ENCODE data around the gene GLOD4. TPM values are rescaled to one million over a fixed set of nuclear protein-coding genes. Genes with fewer than 3 reads are reported as not detected.
"Not testable (repeated sequence)": the region's sequence is repeated elsewhere in the genome, so short reads cannot be mapped to it uniquely, and the experiment has no call there.

Gene GLOD4
- total and polyA plus RNA-seq, 2 of the 4 experiments (the other 2 are of a cell fraction) = 26.3 to 36.7 TPM

GRCh38 chr17:790874-791247 is 8.8 kb upstream of the GLOD4 start:
- ATAC-seq (ENCODE audit: low read depth); H2BK20ac ChIP-seq (ENCODE audit: low read depth, low read length); H3K9me3 ChIP-seq (ENCODE audit: control insufficient read depth, insufficient read depth, low read length); in situ Hi-C loops (cut with MboI; ENCODE audit: low sequenced_read_pairs); H4K91ac ChIP-seq (ENCODE audit: insufficient read depth, low read depth, low read length); H3K4me3 ChIP-seq (ENCODE audit: insufficient read depth, low read depth, low read length); H3K27me3 ChIP-seq (ENCODE audit: control insufficient read depth, insufficient read depth, low read length); POLR2A ChIA-PET (ENCODE audit: unreplicated experiment); H3K9me1 ChIP-seq (ENCODE audit: insufficient read depth, low read length); H3K18ac ChIP-seq (ENCODE audit: low read depth, low read length); H3K9ac ChIP-seq (ENCODE audit: low read depth, low read length); H3K27ac ChIP-seq (ENCODE audit: insufficient read depth, low read length); DNase-seq; H4K5ac ChIP-seq (ENCODE audit: low read depth, low read length); H3K4me2 ChIP-seq (ENCODE audit: low read depth, low read length); H2BK5ac ChIP-seq (ENCODE audit: low read depth, low read length, poor library complexity, severe bottlenecking); BruUV-seq (replicated peaks); H3K4ac ChIP-seq (ENCODE audit: low read depth, low read length); H2BK120ac ChIP-seq (ENCODE audit: low read depth, low read length); CTCF ChIA-PET; H2AK5ac ChIP-seq (ENCODE audit: low read depth, low read length); H2BK15ac ChIP-seq (ENCODE audit: low read depth, low read length); H4K8ac ChIP-seq (ENCODE audit: low read depth in 2 of 2, low read length in 2 of 2); H3K56ac ChIP-seq (ENCODE audit: extremely low read depth, insufficient read depth, low read length): not testable (repeated sequence)
- H3K14ac ChIP-seq (replicated peaks; ENCODE audit: low read depth, low read length) = 0 out of 2 replicates have a peak overlapping the region, but pooled peaks have one; percentile 21
- H2AK9ac ChIP-seq (replicated peaks; ENCODE audit: low read depth, low read length, poor library complexity) = peak overlapping the region; percentile 34
- peaks cover 28% of the 10 kb centered on the region for H3K36me3 ChIP-seq (ENCODE audit: control insufficient read depth, insufficient read depth, low read length)
- peaks cover 17 to 42% of the 10 kb centered on the region in 2 experiments for H3K79me1 ChIP-seq (ENCODE audit: low read depth in 1 of 2, low read length in 2 of 2)
- peaks cover 14% of the 10 kb centered on the region; the same call in 1 of the 2 replicates for H3K4me1 ChIP-seq (ENCODE audit: control insufficient read depth, insufficient read depth, low read length)
- intact Hi-C loops (cut with micrococcal nuclease) = loop anchor here (10.0 kb wide), 1 partner anchor 114 kb away; no protein-coding TSS in a partner anchor
- H4K20me1 ChIP-seq (ENCODE audit: insufficient read depth, low read length) = peaks cover 15% of the 10 kb centered on the region
- 0 out of 2 replicates have a peak overlapping the region, but pooled peaks have one; percentile 11 for H3K23ac ChIP-seq (ENCODE audit: low read depth, low read length)
- dilution Hi-C loops (cut with HindIII; ENCODE audit: low sequenced_read_pairs, unreplicated experiment) = loop anchor here (25.0 kb wide), 1 partner anchor 196 kb away; the partner anchor contains the start of genes NXN and TIMM22
- WGBS, 2 experiments (ENCODE audit: extremely low coverage in 2 of 2, insufficient read length in 1 of 2) = no CpG with 5 or more reads among the region's 12 CpGs
- peak overlapping the region; percentile 37 for H2AFZ ChIP-seq (replicated peaks; ENCODE audit: low read length, poor library complexity)

Measured in IMR-90 (cell line).